GM12878 (cell line): Measurements from ENCODE around the gene PDXP. TPM values are rescaled to one million over a fixed set of nuclear protein-coding genes. Genes with fewer than 3 reads are reported as not detected.

ENCODE experiments used
- ATAC-seq: fragments of 200-7000 bp; cut with Tn5 transposase; 3 replicates; pipeline ENCODE4 v1.9.1; 2020; ENCODE audit warnings: mild to moderate bottlenecking, moderate library complexity
- BruUV-seq: library from RNA; stranded (reverse); fragments of 400-500 nt; replicated peaks from 2 replicates; lab custom pipeline; 2021; lab: Mats Ljungman, UMichigan
- CTCF ChIA-PET: fragments of 300-600 bp; sonication (Branson Sonifier 250); formaldehyde crosslinking; extraction: SDS; loops from one replicate; lab custom pipeline; 2021; ENCODE audit warnings: inconsistent platforms; lab: Yijun Ruan, JAX
- POLR2A ChIA-PET: fragments of 350-600 bp; formaldehyde crosslinking; extraction: SDS; loops from one replicate; lab custom pipeline; 2021; ENCODE audit warnings: inconsistent platforms; lab: Charles Lee
- RAD21 ChIA-PET: fragments of 300-600 bp; sonication (Branson Sonifier 250); formaldehyde crosslinking; loops from one replicate; lab custom pipeline; 2023; ENCODE audit warnings: antibody characterized with exemption; ENCODE audit not compliant: unreplicated experiment; lab: Charles Lee
- SMC1A ChIA-PET: fragments of 300-600 bp; sonication (Branson Sonifier 250); formaldehyde crosslinking; loops from one replicate; lab custom pipeline; 2023; ENCODE audit not compliant: unreplicated experiment, uncharacterized antibody; lab: Charles Lee
- DNase-seq: peaks from one replicate; pipeline ENCODE4 v3.0.0-alpha.2; 2011; ENCODE audit warnings: low read depth, low spot score
- FAIRE-seq: peaks from 3 replicates; lab custom pipeline; 2011; peaks lifted over from hg19 to GRCh38; lab: Jason Lieb, UNC
- H2AFZ ChIP-seq: 2 replicates; pipeline ENCODE4 v1.6.0; 2011; ENCODE audit warnings: low read depth, low read length, control low read depth; ENCODE audit not compliant: control insufficient read depth
- H3K27ac ChIP-seq: 2 replicates; pipeline ENCODE4 v1.5.1; 2011; ENCODE audit warnings: control low read depth; ENCODE audit not compliant: control insufficient read depth, insufficient read depth
- H3K27me3 ChIP-seq, 2 experiments: replicated peaks in 1 of 2; 2 replicates each; pipeline versions ENCODE4 v1.6.0 to v1.6.1; 2011; ENCODE audit warnings: low read length in 1 of 2; ENCODE audit not compliant: control insufficient read depth in 2 of 2, insufficient read depth in 2 of 2
- H3K36me3 ChIP-seq, 2 experiments: 2 replicates each; pipeline ENCODE4 v1.5.1; 2011; ENCODE audit warnings: low read length in 1 of 2; ENCODE audit not compliant: control insufficient read depth in 2 of 2, insufficient read depth in 2 of 2
- H3K4me1 ChIP-seq: 2 replicates; pipeline ENCODE4 v1.6.1; 2011; ENCODE audit warnings: mild to moderate bottlenecking, low read length, moderate library complexity, mixed read lengths; ENCODE audit not compliant: control insufficient read depth, insufficient read depth
- H3K4me2 ChIP-seq: 2 replicates; pipeline ENCODE4 v1.6.0; 2011; ENCODE audit warnings: control low read depth; ENCODE audit not compliant: control insufficient read depth, insufficient read depth
- H3K4me3 ChIP-seq: fragments of 200-600 bp; sonication (generic); 2 replicates; pipeline ENCODE4 v1.5.1; 2016
- H3K79me2 ChIP-seq: 2 replicates; pipeline ENCODE4 v1.6.0; 2011; ENCODE audit warnings: low read length; ENCODE audit not compliant: control insufficient read depth, insufficient read depth
- H3K9ac ChIP-seq: 2 replicates; pipeline ENCODE4 v1.8.0; 2011; ENCODE audit warnings: low read length, control low read depth, mixed read lengths; ENCODE audit not compliant: control insufficient read depth, insufficient read depth
- H3K9me3 ChIP-seq: replicated peaks from 3 replicates; pipeline ENCODE4 v1.5.1; 2011; ENCODE audit warnings: mild to moderate bottlenecking, low read length; ENCODE audit not compliant: control insufficient read depth, insufficient read depth
- H4K20me1 ChIP-seq: 2 replicates; pipeline ENCODE4 v1.6.0; 2011; ENCODE audit not compliant: control insufficient read depth, insufficient read depth
- ATF2 ChIP-seq: IDR thresholded peaks from 2 replicates; pipeline ENCODE4 v1.6.1; 2012; ENCODE audit warnings: low read length, inconsistent platforms
- DPF2 ChIP-seq: fragments of 450-650 bp; IDR thresholded peaks from 2 replicates; pipeline ENCODE4 v1.6.1; 2017; ENCODE audit warnings: mild to moderate bottlenecking
- ELK1 ChIP-seq: IDR thresholded peaks from 2 replicates; pipeline ENCODE4 v1.6.1; 2012; ENCODE audit warnings: low read depth, low read length, improper control_type of control experiment
- ESRRA ChIP-seq: IDR thresholded peaks from 2 replicates; pipeline ENCODE4 v1.6.1; 2012; ENCODE audit warnings: mild to moderate bottlenecking, low read length, improper control_type of control experiment
- FOS ChIP-seq: IDR thresholded peaks from 3 replicates; pipeline ENCODE4 v1.6.1; 2011; ENCODE audit warnings: borderline replicate concordance; ENCODE audit not compliant: insufficient read length; ENCODE audit errors: extremely low read depth
- GATAD2B ChIP-seq: fragments of 450-650 bp; conservative IDR thresholded peaks from 2 replicates; pipeline ENCODE4 v1.6.1; 2017; ENCODE audit warnings: low read depth, mild to moderate bottlenecking, moderate library complexity
- HCFC1 ChIP-seq: fragments of 150-350 bp; IDR thresholded peaks from 2 replicates; pipeline ENCODE4 v1.6.1; 2014; ENCODE audit warnings: low read length
- MYB ChIP-seq: fragments of 150-350 bp; IDR thresholded peaks from 2 replicates; pipeline ENCODE4 v1.6.1; 2014; ENCODE audit warnings: mild to moderate bottlenecking, low read depth, low read length, borderline replicate concordance
- WGBS: methylation state at CpG from one replicate; pipeline ENCODE4 v1.1.6; 2016; ENCODE audit warnings: low lambda C conversion rate; ENCODE audit not compliant: insufficient replicate concordance, insufficient coverage; ENCODE audit errors: missing lambda C conversion rate; 5-methylcytosine and 5-hydroxymethylcytosine counted together
- in situ Hi-C: fragments of 300-500 bp; cut with MboI; formaldehyde crosslinking; loops from 9 replicates; pipeline ENCODE4 v1.14.3; 2018; ENCODE audit warnings: mixed read lengths
- intact Hi-C: fragments of 100-400 bp; cut with micrococcal nuclease; formaldehyde crosslinking; loops from one replicate; pipeline ENCODE4 v1.14.2; 2022; ENCODE audit not compliant: unreplicated experiment
- polyA plus RNA-seq, 11 experiments: library from polyadenylated mRNA; depleted of rRNA in 4 of 11; unstranded in 6 of 11; stranded (reverse) in 5 of 11; fragments of >200 nt; fragmentation: Nextera tagmentation in 4 of 11; fragmentation: Illumina TruSeq in 1 of 11; extraction: Ambion mirVana in 4 of 11; extraction: Trizol in 1 of 11; gene quantifications; 1 replicate in 1 of 11; 2 replicates in 10 of 11; pipeline versions ENCODE4 v1.2.1 to v1.2.3, GENCODE V29; 2011 to 2016; ENCODE audit warnings: inconsistent platforms in 2 of 11, missing spikeins in 2 of 11, low read depth in 1 of 11
- total RNA-seq, 4 experiments: library from RNA; depleted of rRNA in 3 of 4; stranded (reverse); fragments of >200 nt in 3 of 4; fragmentation: Illumina TruSeq in 1 of 4; extraction: Trizol in 1 of 4; gene quantifications; 2 replicates each; pipeline versions ENCODE4 v1.2.1 to v1.2.3, GENCODE V29; 2013 to 2021

PDXP gene
- total and polyA plus RNA-seq, 10 of the 15 experiments (the other 5 are each of a cell fraction or from before 2014, with no cell fraction given): 4.4 to 56.7 (median 34.6) TPM

- in situ Hi-C loops (no loop called here), intact Hi-C loops (no loop called here)
- Histone ChIP-seq H2AFZ (no peak overlapping the region), H3K9me3 (no peaks in the 10 kb centered on the region), H4K20me1 (no peaks in the 10 kb centered on the region), H3K9ac (no peak overlapping the region), H3K36me3 (peaks cover 0 to 12% of the 10 kb centered on the region in 2 experiments; a peak in 3 of 4 replicates), H3K27ac (no peak overlapping the region), H3K4me2 (no peak overlapping the region), H3K79me2 (peaks cover 40% of the 10 kb centered on the region), H3K27me3 (no peaks in the 10 kb centered on the region), H3K4me1 (peaks cover 12% of the 10 kb centered on the region), H3K4me3 (no peak overlapping the region)
- DNase-seq (no peak), ATAC-seq (no peak), FAIRE-seq (no peak)
- RAD21 ChIA-PET: interaction anchor here (0.6 to 9.1 kb wide), 3 partner anchors 18 to 42 kb away, joined by 3 to 173 read pairs (median 164); partner anchors contain the start of genes NOL12 and SH3BP1
- SMC1A ChIA-PET: interaction anchor here (1.4 to 7.9 kb wide), 2 partner anchors 11 to 18 kb away, joined by 8 to 157 read pairs; partner anchors contain the start of genes LGALS1 and NOL12
- 86% methylated on average over 16 of the region's 16 CpGs for WGBS
- BruUV-seq: no TSS peak
- no peak for TF ChIP-seq HCFC1
- POLR2A ChIA-PET: interaction anchor here (0.7 to 9.6 kb wide), 2 partner anchors 16 to 490 kb away, joined by 4 to 209 read pairs; partner anchors contain the start of genes LGALS1 and NOL12
- CTCF ChIA-PET: interaction anchor here (10.3 to 11.7 kb wide), 2 partner anchors 14 to 24 kb away, joined by 261 to 414 read pairs; partner anchors contain the start of genes LGALS1, NOL12 and SH3BP1
Observed at GRCh38 chr22:37664249-37665101, 6.0 kb downstream of the PDXP start.

GRCh38 chr22:37665487-37665886 lies 7.0 kb downstream of the PDXP start:
- Histone ChIP-seq H3K9me3 (no peaks in the 10 kb centered on the region), H3K79me2 (peaks cover 30% of the 10 kb centered on the region), H3K4me2 (no peak overlapping the region), H3K9ac (no peak overlapping the region), H3K4me3 (no peak overlapping the region), H3K36me3 (peaks cover 0 to 12% of the 10 kb centered on the region in 2 experiments; a peak in 3 of 4 replicates), H2AFZ (no peak overlapping the region), H3K4me1 (peaks cover 10% of the 10 kb centered on the region), H3K27ac (no peak overlapping the region), H4K20me1 (no peaks in the 10 kb centered on the region), H3K27me3 (no peaks in the 10 kb centered on the region)
- SMC1A ChIA-PET: no interaction called here
- CTCF ChIA-PET: interaction anchor here (0.8 to 11.7 kb wide), 2 partner anchors 13 to 23 kb away, joined by 3 to 414 read pairs; partner anchors contain the start of genes LGALS1 and NOL12
- in situ Hi-C loops: no loop called here
- no TSS peak for BruUV-seq
- RAD21 ChIA-PET: interaction anchor here (8.5 kb wide), 1 partner anchor 17 kb away, joined by 164 read pairs; the partner anchor contains the start of gene NOL12
- DNase-seq: no peak
- no peak for FAIRE-seq
- ATAC-seq: no peak
- intact Hi-C loops: no loop called here
- POLR2A ChIA-PET: interaction anchor here (9.6 kb wide), 1 partner anchor 15 kb away, joined by 209 read pairs; the partner anchor contains the start of genes LGALS1 and NOL12
- WGBS: 98% methylated on average over 23 of the region's 24 CpGs
- TF ChIP-seq ATF2: no peak
- no peak for TF ChIP-seq ELK1
- TF ChIP-seq MYB: no peak
- TF ChIP-seq GATAD2B: no peak
- no peak for TF ChIP-seq DPF2
- no peak for TF ChIP-seq ESRRA
- no peak for TF ChIP-seq FOS
